ENCODE results near the gene ALDOC. TPM values are rescaled to one million over a fixed set of nuclear protein-coding genes. Genes with fewer than 3 reads are reported as not detected.
A peak's percentile ranks its signal among the peaks of the same experiment; 100 is the strongest.

The ALDOC gene
- total and polyA plus RNA-seq, 2 donors (not counting 1 experiment from before 2014, with no cell fraction given): 16.7 to 26.6 TPM

- Histone ChIP-seq H3K4me2 (replicated peaks; ENCODE audit: low read depth, low read length, poor library complexity, severe bottlenecking) (peak overlapping the region; percentile 85), H3K9ac (ENCODE audit: low read length) (no peak overlapping the region), H3K27ac (ENCODE audit: low read length in 2 of 2) (no peak overlapping the region), H3K79me2 (ENCODE audit: control insufficient read depth, insufficient read depth, low read length) (peaks cover 23% of the 10 kb centered on the region), H3K36me3 (replicated peaks in 1 of 2; ENCODE audit: control extremely low read depth in 1 of 2, control insufficient read depth in 1 of 2, extremely low read depth in 1 of 2, insufficient read depth in 2 of 2, low read length in 1 of 2) (peaks cover 21 to 57% of the 10 kb centered on the region in 2 experiments), H3K9me3 (ENCODE audit: control extremely low read depth in 1 of 3, control insufficient read depth in 2 of 3, insufficient read depth in 1 of 3, low read length in 2 of 3) (no peaks in the 10 kb centered on the region), H3K4me1 (ENCODE audit: control insufficient read depth in 2 of 2, insufficient read depth in 2 of 2, low read length in 2 of 2) (peaks cover 43 to 45% of the 10 kb centered on the region in 2 donors), H4K20me1 (ENCODE audit: control insufficient read depth, insufficient read depth, low read length, poor library complexity, severe bottlenecking) (peaks cover 13% of the 10 kb centered on the region), H3K27me3 (replicated peaks in 1 of 4; ENCODE audit: control extremely low read depth in 1 of 4, control insufficient read depth in 3 of 4, insufficient read depth in 4 of 4, low read length in 3 of 4) (no peaks in the 10 kb centered on the region), H3K4me3 (ENCODE audit: control extremely low read depth in 1 of 5, extremely low read depth in 1 of 5, insufficient read depth in 1 of 5, low read depth in 2 of 5, low read length in 4 of 5) (peak overlapping the region in 3 of 5 experiments; percentile 78 to 85 (median 85)), H2AFZ (ENCODE audit: insufficient read depth, low read depth, low read length, poor library complexity, severe bottlenecking) (peak overlapping the region; percentile 69)
- Mint-ChIP-seq H3K4me1 (peaks cover 45% of the 10 kb centered on the region), H3K4me3 (peak overlapping the region; percentile 95), H3K27ac (peak overlapping the region; percentile 62), H3K9me3 (ENCODE audit: insufficient read depth) (no peaks in the 10 kb centered on the region), H3K27me3 (no peaks in the 10 kb centered on the region)
- WGBS (ENCODE audit: insufficient coverage): 96% methylated on average over 3 of the region's 5 CpGs
- TF ChIP-seq EZH2 (IDR thresholded peaks at IDR 0.05; ENCODE audit: borderline replicate concordance, insufficient read depth, low read depth, low read length, poor library complexity, severe bottlenecking) (no peak), CTCF (IDR thresholded peaks at IDR 0.05) (no peak)
- POLR2A ChIA-PET: interaction anchor here (0.6 to 3.3 kb wide), 4 partner anchors 15 to 60 kb away, joined by 4 to 16 read pairs (median 9); partner anchors contain the start of genes ALDOC and PIGS
- no peak for DNase-seq
- CTCF ChIA-PET: interaction anchor here (0.6 to 2.9 kb wide), 9 partner anchors 9 to 316 kb away, joined by 3 to 11 read pairs (median 4); no protein-coding TSS in a partner anchor
- no peak for ATAC-seq (ENCODE audit: low read depth)
- intact Hi-C loops (cut with micrococcal nuclease): loop anchor here (1.0 kb wide), 4 partner anchors 14 to 46 kb away; partner anchors contain the start of genes PIGS and SPAG5
Measured at GRCh38 chr17:28553000-28553505, 23.6 kb downstream of the ALDOC start.

Measured in B cell (primary cell).